HEK293 (cell line): ENCODE data around the gene MEAK7.

Experiments
- CTCF ChIA-PET: fragments of 350-600 bp; formaldehyde crosslinking; extraction: SDS; loops from one replicate; lab custom pipeline; 2021; ENCODE audit warnings: antibody characterized with exemption; lab: Yijun Ruan, JAX
- POLR2A ChIA-PET: fragments of 300-600 bp; formaldehyde crosslinking; extraction: SDS; loops from one replicate; lab custom pipeline; 2020; ENCODE audit warnings: antibody characterized with exemption, inconsistent platforms; lab: Yijun Ruan, JAX
- H3K27ac ChIP-seq: fragments of 200-500 bp; sonication (Bioruptor generic); 2 replicates; pipeline ENCODE4 v1.5.1; 2014; ENCODE audit warnings: low read depth, low read length, control low read depth, inconsistent platforms; ENCODE audit errors: extremely low read depth
- H3K36me3 ChIP-seq, 2 experiments: fragments of 200-500 bp in 1 of 2; sonication (Bioruptor generic) in 1 of 2; 1 replicate in 1 of 2; 2 replicates in 1 of 2; pipeline ENCODE4 v1.5.1; 2014 to 2017; ENCODE audit warnings: inconsistent platforms in 2 of 2, low read length in 2 of 2; ENCODE audit not compliant: control insufficient read depth in 2 of 2, insufficient read depth in 1 of 2
- H3K4me1 ChIP-seq: fragments of 200-500 bp; sonication (Bioruptor generic); 2 replicates; pipeline ENCODE4 v1.5.1; 2014; ENCODE audit warnings: mild to moderate bottlenecking, low read length, inconsistent platforms; ENCODE audit not compliant: control insufficient read depth, insufficient read depth
- H3K4me3 ChIP-seq: 2 replicates; pipeline ENCODE4 v1.5.1; 2011; ENCODE audit warnings: low read depth, mild to moderate bottlenecking, control low read depth, low read length, moderate library complexity
- H3K9me3 ChIP-seq: fragments of 200-500 bp; sonication (Bioruptor generic); 2 replicates; pipeline ENCODE4 v1.5.1; 2014; ENCODE audit warnings: low read depth, low read length, inconsistent platforms; ENCODE audit not compliant: control insufficient read depth, insufficient read depth
- EGR2 ChIP-seq: fragments of 450-650 bp; formaldehyde crosslinking; IDR thresholded peaks from 2 replicates; pipeline ENCODE4 v1.5.1; 2016; ENCODE audit warnings: low read depth, missing biosample characterization, missing genetic modification characterization
- ELK4 ChIP-seq: IDR thresholded peaks from 2 replicates; pipeline ENCODE4 v1.6.1; 2011; ENCODE audit warnings: mild to moderate bottlenecking, low read depth, low read length, borderline replicate concordance
- GLIS2 ChIP-seq: fragments of 450-650 bp; formaldehyde crosslinking; IDR thresholded peaks from 2 replicates; pipeline ENCODE4 v1.5.1; 2016; ENCODE audit warnings: missing biosample characterization, missing genetic modification characterization
- REPIN1 ChIP-seq: fragments of 450-650 bp; formaldehyde crosslinking; IDR thresholded peaks from 2 replicates; pipeline ENCODE4 v1.5.1; 2017; ENCODE audit warnings: missing biosample characterization, missing genetic modification characterization, low read depth
- WT1 ChIP-seq: fragments of 450-650 bp; formaldehyde crosslinking; IDR thresholded peaks from 2 replicates; pipeline ENCODE4 v1.5.1; 2016; ENCODE audit warnings: missing biosample characterization, missing genetic modification characterization
- YY1 ChIP-seq: fragments of 450-650 bp; formaldehyde crosslinking; IDR thresholded peaks from 2 replicates; pipeline ENCODE4 v1.5.1; 2018; ENCODE audit warnings: missing biosample characterization, missing genetic modification characterization
- ZBTB7A ChIP-seq: fragments of 450-650 bp; formaldehyde crosslinking; IDR thresholded peaks from 2 replicates; pipeline ENCODE4 v1.5.1; 2016; ENCODE audit warnings: low read depth, missing biosample characterization, missing genetic modification characterization
- ZBTB8A ChIP-seq: fragments of 450-650 bp; formaldehyde crosslinking; IDR thresholded peaks from 2 replicates; pipeline ENCODE4 v1.5.1; 2016; ENCODE audit warnings: missing biosample characterization, missing genetic modification characterization
- ZFHX2 ChIP-seq: fragments of 450-650 bp; formaldehyde crosslinking; conservative IDR thresholded peaks from 2 replicates; pipeline ENCODE4 v1.5.1; 2016; ENCODE audit warnings: missing biosample characterization, missing genetic modification characterization
- ZFP3 ChIP-seq: fragments of 450-650 bp; formaldehyde crosslinking; IDR thresholded peaks from 2 replicates; pipeline ENCODE4 v1.5.1; 2016; ENCODE audit warnings: low read depth, missing biosample characterization, missing genetic modification characterization
- ZFP69B ChIP-seq: fragments of 450-650 bp; formaldehyde crosslinking; IDR thresholded peaks from 2 replicates; pipeline ENCODE4 v1.5.1; 2016; ENCODE audit warnings: missing biosample characterization, missing genetic modification characterization
- ZNF18 ChIP-seq: fragments of 450-650 bp; formaldehyde crosslinking; IDR thresholded peaks from 2 replicates; pipeline ENCODE4 v1.5.1; 2016; ENCODE audit warnings: missing biosample characterization, missing genetic modification characterization
- ZNF24 ChIP-seq: fragments of 450-650 bp; formaldehyde crosslinking; IDR thresholded peaks from 2 replicates; pipeline ENCODE4 v1.5.1; 2016; ENCODE audit warnings: missing biosample characterization, missing genetic modification characterization
- ZNF248 ChIP-seq: fragments of 450-650 bp; formaldehyde crosslinking; IDR thresholded peaks from 2 replicates; pipeline ENCODE4 v1.5.1; 2017; ENCODE audit warnings: missing biosample characterization, missing genetic modification characterization
- ZNF280C ChIP-seq: fragments of 450-650 bp; formaldehyde crosslinking; IDR thresholded peaks from 2 replicates; pipeline ENCODE4 v1.5.1; 2016; ENCODE audit warnings: missing biosample characterization, missing genetic modification characterization
- ZNF292 ChIP-seq: fragments of 450-650 bp; formaldehyde crosslinking; IDR thresholded peaks from 2 replicates; pipeline ENCODE4 v1.5.1; 2016; ENCODE audit warnings: low read depth, missing biosample characterization, missing genetic modification characterization, borderline replicate concordance
- ZNF514 ChIP-seq: fragments of 450-650 bp; formaldehyde crosslinking; IDR thresholded peaks from 2 replicates; pipeline ENCODE4 v1.5.1; 2016; ENCODE audit warnings: missing biosample characterization, missing genetic modification characterization
- ZNF621 ChIP-seq: fragments of 450-650 bp; formaldehyde crosslinking; IDR thresholded peaks from 2 replicates; pipeline ENCODE4 v1.5.1; 2017; ENCODE audit warnings: missing biosample characterization, missing genetic modification characterization
- ZNF664 ChIP-seq: fragments of 450-650 bp; formaldehyde crosslinking; IDR thresholded peaks from 2 replicates; pipeline ENCODE4 v1.5.1; 2016; ENCODE audit warnings: missing biosample characterization, missing genetic modification characterization
- ZNF692 ChIP-seq: fragments of 450-650 bp; formaldehyde crosslinking; IDR thresholded peaks from 2 replicates; pipeline ENCODE4 v1.5.1; 2016; ENCODE audit warnings: missing biosample characterization, missing genetic modification characterization
- ZNF791 ChIP-seq: fragments of 450-650 bp; formaldehyde crosslinking; IDR thresholded peaks from 2 replicates; pipeline ENCODE4 v1.5.1; 2016; ENCODE audit warnings: missing biosample characterization, missing genetic modification characterization
- ZNF830 ChIP-seq: fragments of 450-650 bp; IDR thresholded peaks from 2 replicates; pipeline ENCODE4 v1.5.0; 2018; ENCODE audit warnings: missing biosample characterization, missing genetic modification characterization, low read depth, mild to moderate bottlenecking, moderate library complexity
- ZSCAN16 ChIP-seq: fragments of 450-650 bp; formaldehyde crosslinking; IDR thresholded peaks from 2 replicates; pipeline ENCODE4 v1.5.1; 2016; ENCODE audit warnings: missing biosample characterization, missing genetic modification characterization
- ZSCAN18 ChIP-seq: fragments of 450-650 bp; formaldehyde crosslinking; IDR thresholded peaks from 2 replicates; pipeline ENCODE4 v1.5.1; 2016; ENCODE audit warnings: missing biosample characterization, missing genetic modification characterization
- ZSCAN30 ChIP-seq: fragments of 450-650 bp; IDR thresholded peaks from 2 replicates; pipeline ENCODE4 v1.5.1; 2018; ENCODE audit warnings: missing biosample characterization, mild to moderate bottlenecking, missing genetic modification characterization, moderate library complexity

Gene MEAK7

GRCh38 chr16:84521497-84521770 lies 17.0 kb upstream of the MEAK7 start:
- no peak overlapping the region for H3K4me3 ChIP-seq
- no peak overlapping the region for H3K27ac ChIP-seq
- H3K9me3 ChIP-seq: no peaks in the 10 kb centered on the region
- no peaks in the 10 kb centered on the region for H3K4me1 ChIP-seq
- POLR2A ChIA-PET: no interaction called here
- no peaks in the 10 kb centered on the region for H3K36me3 ChIP-seq
- CTCF ChIA-PET: interaction anchor here (0.6 to 4.4 kb wide), 4 partner anchors 11 to 244 kb away, joined by 3 to 29 read pairs (median 7); no protein-coding TSS in a partner anchor
- TF ChIP-seq REPIN1 (tag by site-specific recombination): no peak
- TF ChIP-seq ZNF24 (tag by site-specific recombination): no peak
- no peak for TF ChIP-seq ZNF791 (tag by site-specific recombination)
- no peak for TF ChIP-seq ZBTB7A
- no peak for TF ChIP-seq ZNF692
- TF ChIP-seq ZSCAN16 (tag by site-specific recombination): no peak
- no peak for TF ChIP-seq ZSCAN18
- no peak for TF ChIP-seq ZBTB8A (tag by site-specific recombination)
- TF ChIP-seq ZSCAN30: no peak
- no peak for TF ChIP-seq ZFP3 (tag by site-specific recombination)
- TF ChIP-seq ZNF248 (tag by site-specific recombination): no peak
- TF ChIP-seq, all 188 proteins: peak for 0

GRCh38 chr16:84520725-84521496 lies 16.5 kb upstream of the MEAK7 start:
- ChIA-PET CTCF (interaction anchor here (0.6 to 4.4 kb wide), 7 partner anchors 10 to 516 kb away, joined by 3 to 29 read pairs (median 4); no protein-coding TSS in a partner anchor), POLR2A (no interaction called here)
- no peak overlapping the region for H3K27ac ChIP-seq
- no peak overlapping the region for H3K4me3 ChIP-seq
- TF ChIP-seq ZFP69B (tag by site-specific recombination) (no peak), ZNF24 (tag by site-specific recombination) (no peak), ZNF292 (tag by site-specific recombination) (no peak), ZNF621 (tag by site-specific recombination) (no peak)
- H3K4me1 ChIP-seq: no peaks in the 10 kb centered on the region
- no peaks in the 10 kb centered on the region for H3K36me3 ChIP-seq
- H3K9me3 ChIP-seq: no peaks in the 10 kb centered on the region

- ChIA-PET CTCF (interaction anchor here (0.7 to 4.4 kb wide), 5 partner anchors 9 to 510 kb away, joined by 3 to 29 read pairs (median 10); no protein-coding TSS in a partner anchor), POLR2A (no interaction called here)
- H3K27ac ChIP-seq: no peak overlapping the region
- H3K4me3 ChIP-seq: no peak overlapping the region
- no peaks in the 10 kb centered on the region for H3K4me1 ChIP-seq
- no peaks in the 10 kb centered on the region for H3K36me3 ChIP-seq
- H3K9me3 ChIP-seq: no peaks in the 10 kb centered on the region
- TF ChIP-seq ZNF664 (tag by site-specific recombination) (no peak), ZNF830 (no peak), ZNF18 (tag by site-specific recombination) (no peak), YY1 (tag by site-specific recombination) (no peak), WT1 (tag by site-specific recombination) (no peak), ZNF280C (no peak), ELK4 (no peak), GLIS2 (tag by site-specific recombination) (no peak), ZNF514 (no peak), EGR2 (tag by site-specific recombination) (no peak), ZFHX2 (tag by site-specific recombination) (no peak)
Measured at GRCh38 chr16:84519855-84520254, 15.4 kb upstream of the MEAK7 start.
